PC-9 (cell line): ENCODE results near the gene C21orf91.

ENCODE experiments used
- CTCF ChIP-seq: fragments of 200-600 bp; sonication (generic); conservative IDR thresholded peaks from 2 replicates; pipeline ENCODE4 v1.6.1; 2017; ENCODE audit warnings: mixed run types, antibody characterized with exemption, mild to moderate bottlenecking, moderate library complexity
- EZH2 ChIP-seq: fragments of 200-600 bp; sonication (generic); IDR thresholded peaks from 2 replicates; pipeline ENCODE4 v1.8.0; 2017; ENCODE audit warnings: antibody characterized with exemption, low read depth

GRCh38 chr21:17775431-17776126 is 43.6 kb downstream of the C21orf91 start:
- TF ChIP-seq CTCF = no peak
- TF ChIP-seq EZH2 = no peak
